IMR-90 (cell line): ENCODE measurements around the gene TPP2.

Experiments
- BHLHE40 ChIP-seq: fragments of 150-350 bp; IDR thresholded peaks from 2 replicates; pipeline ENCODE4 v1.6.1; 2016; ENCODE audit warnings: mild to moderate bottlenecking, low read depth, low read length
- CEBPB ChIP-seq: IDR thresholded peaks from 2 replicates; pipeline ENCODE4 v1.6.1; 2012; ENCODE audit warnings: low read depth, low read length, improper control_type of control experiment
- CTCF ChIP-seq: conservative IDR thresholded peaks from 2 replicates; pipeline ENCODE4 v1.5.1; 2012; ENCODE audit warnings: mild to moderate bottlenecking, low read depth, low read length, improper control_type of control experiment
- ELK1 ChIP-seq: fragments of 150-350 bp; IDR thresholded peaks from 2 replicates; pipeline ENCODE4 v1.6.1; 2016; ENCODE audit warnings: low read depth, mild to moderate bottlenecking, low read length, moderate library complexity, borderline replicate concordance
- FOS ChIP-seq: fragments of 150-350 bp; IDR thresholded peaks from 2 replicates; pipeline ENCODE4 v1.6.1; 2016; ENCODE audit warnings: low read depth, low read length
- MAFK ChIP-seq: IDR thresholded peaks from 2 replicates; pipeline ENCODE4 v1.6.1; 2012; ENCODE audit warnings: low read depth, low read length, improper control_type of control experiment
- MAZ ChIP-seq: IDR thresholded peaks from 2 replicates; pipeline ENCODE4 v1.6.1; 2012; ENCODE audit warnings: low read depth, mild to moderate bottlenecking, low read length, improper control_type of control experiment, moderate library complexity, borderline replicate concordance
- MXI1 ChIP-seq: IDR thresholded peaks from 2 replicates; pipeline ENCODE4 v1.6.1; 2012; ENCODE audit warnings: low read depth, mild to moderate bottlenecking, low read length, moderate library complexity, borderline replicate concordance
- POLR2A ChIP-seq: IDR thresholded peaks from 2 replicates; pipeline ENCODE4 v1.6.1; 2012; ENCODE audit warnings: mild to moderate bottlenecking, low read depth, low read length
- RAD21 ChIP-seq: IDR thresholded peaks from 2 replicates; pipeline ENCODE4 v1.6.1; 2012; ENCODE audit warnings: low read length, improper control_type of control experiment
- RCOR1 ChIP-seq: IDR thresholded peaks from 2 replicates; pipeline ENCODE4 v1.6.1; 2012; ENCODE audit warnings: mild to moderate bottlenecking, low read length, improper control_type of control experiment; ENCODE audit not compliant: insufficient replicate concordance
- RFX5 ChIP-seq: IDR thresholded peaks from 2 replicates; pipeline ENCODE4 v1.8.0; 2012; ENCODE audit warnings: low read depth, mild to moderate bottlenecking, low read length, moderate library complexity
- SMC3 ChIP-seq: fragments of 150-350 bp; IDR thresholded peaks from 2 replicates; pipeline ENCODE4 v1.6.1; 2016; ENCODE audit warnings: low read depth, mild to moderate bottlenecking, antibody characterized with exemption, low read length, moderate library complexity
- USF2 ChIP-seq: fragments of 150-350 bp; IDR thresholded peaks from 2 replicates; pipeline ENCODE4 v1.6.1; 2017; ENCODE audit warnings: mild to moderate bottlenecking, antibody characterized with exemption, low read length, low read depth

- TF ChIP-seq POLR2A (no peak), CTCF (no peak), RFX5 (no peak), MAZ (no peak), RAD21 (no peak), MXI1 (no peak), BHLHE40 (no peak), CEBPB (no peak), USF2 (no peak), FOS (no peak), MAFK (peak; percentile 95), ELK1 (no peak), SMC3 (no peak), RCOR1 (no peak)
Observed at GRCh38 chr13:102556806-102557205, 40.0 kb upstream of the TPP2 start.
